ENCODE data around the gene CPSF2.

Gene CPSF2

DNA sequence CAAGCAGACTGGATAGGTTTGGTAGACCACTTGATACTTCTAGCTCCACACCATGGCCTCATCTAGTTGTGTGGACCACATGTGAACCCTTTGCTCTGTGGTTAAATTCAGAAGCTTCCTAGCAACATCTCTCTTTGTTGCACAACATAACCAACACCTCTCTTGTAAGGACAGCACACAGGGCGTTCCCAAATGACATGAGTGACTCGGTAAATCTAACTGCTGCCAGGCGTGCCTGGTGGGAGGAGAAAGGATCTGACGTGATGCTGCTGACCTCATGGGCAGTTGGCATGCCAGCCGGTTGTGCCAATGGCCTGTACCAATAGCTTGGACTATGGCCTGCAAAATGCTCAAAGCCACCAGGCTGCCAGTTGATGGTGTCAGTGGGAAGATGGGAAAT, 93.8 kb downstream of the CPSF2 start:
- Histone ChIP-seq H3K4me2 (no peak overlapping the region), H3K4me1 (ENCODE audit: low read depth, poor library complexity, severe bottlenecking) (no peaks in the 10 kb centered on the region), H3K36me3 (ENCODE audit: insufficient read depth) (no peaks in the 10 kb centered on the region), H3K4me3 (IDR thresholded peaks at IDR 0.05; ENCODE audit: insufficient read depth, low read depth, low read length) (no peak overlapping the region), H2AFZ (ENCODE audit: low read depth) (no peak overlapping the region), H4K20me1 (ENCODE audit: insufficient read depth) (no peaks in the 10 kb centered on the region), H3K27me3 (ENCODE audit: insufficient read depth, low read depth) (no peaks in the 10 kb centered on the region), H3K9ac (no peak overlapping the region), H3K79me2 (ENCODE audit: insufficient read depth, low read depth) (no peaks in the 10 kb centered on the region), H3K27ac (no peak overlapping the region)
- TF ChIP-seq, protein P1, sequence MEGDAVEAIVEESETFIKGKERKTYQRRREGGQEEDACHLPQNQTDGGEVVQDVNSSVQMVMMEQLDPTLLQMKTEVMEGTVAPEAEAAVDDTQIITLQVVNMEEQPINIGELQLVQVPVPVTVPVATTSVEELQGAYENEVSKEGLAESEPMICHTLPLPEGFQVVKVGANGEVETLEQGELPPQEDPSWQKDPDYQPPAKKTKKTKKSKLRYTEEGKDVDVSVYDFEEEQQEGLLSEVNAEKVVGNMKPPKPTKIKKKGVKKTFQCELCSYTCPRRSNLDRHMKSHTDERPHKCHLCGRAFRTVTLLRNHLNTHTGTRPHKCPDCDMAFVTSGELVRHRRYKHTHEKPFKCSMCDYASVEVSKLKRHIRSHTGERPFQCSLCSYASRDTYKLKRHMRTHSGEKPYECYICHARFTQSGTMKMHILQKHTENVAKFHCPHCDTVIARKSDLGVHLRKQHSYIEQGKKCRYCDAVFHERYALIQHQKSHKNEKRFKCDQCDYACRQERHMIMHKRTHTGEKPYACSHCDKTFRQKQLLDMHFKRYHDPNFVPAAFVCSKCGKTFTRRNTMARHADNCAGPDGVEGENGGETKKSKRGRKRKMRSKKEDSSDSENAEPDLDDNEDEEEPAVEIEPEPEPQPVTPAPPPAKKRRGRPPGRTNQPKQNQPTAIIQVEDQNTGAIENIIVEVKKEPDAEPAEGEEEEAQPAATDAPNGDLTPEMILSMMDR (conservative IDR thresholded peaks at IDR 0.05; ENCODE audit: low read depth, low read length) = no peak

DNA sequence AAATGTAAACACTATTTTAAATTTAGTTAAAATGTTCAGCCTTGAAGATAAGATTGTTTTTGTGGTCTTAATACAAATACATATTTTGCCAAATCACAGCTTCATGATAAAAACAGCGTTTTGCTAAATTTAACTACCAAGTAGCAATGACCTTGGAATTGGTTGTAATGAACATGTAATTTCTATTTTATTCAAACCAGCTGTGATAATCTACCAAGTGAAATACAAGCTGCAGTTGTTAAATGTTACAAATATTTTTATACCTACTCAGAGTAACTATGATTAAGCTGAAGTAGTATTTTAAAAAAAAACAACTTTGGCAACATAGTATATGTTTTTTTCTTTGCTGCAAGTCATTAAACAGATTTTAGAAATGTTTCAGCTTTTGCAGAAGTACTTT, 96.2 kb downstream of the CPSF2 start:
- Histone ChIP-seq H3K9ac (no peak overlapping the region), H2AFZ (ENCODE audit: low read depth) (no peak overlapping the region), H3K36me3 (ENCODE audit: insufficient read depth) (no peaks in the 10 kb centered on the region), H3K79me2 (ENCODE audit: insufficient read depth, low read depth) (no peaks in the 10 kb centered on the region), H4K20me1 (ENCODE audit: insufficient read depth) (no peaks in the 10 kb centered on the region), H3K4me3 (IDR thresholded peaks at IDR 0.05; ENCODE audit: insufficient read depth, low read depth, low read length) (no peak overlapping the region), H3K4me2 (no peak overlapping the region), H3K27me3 (ENCODE audit: insufficient read depth, low read depth) (no peaks in the 10 kb centered on the region), H3K4me1 (ENCODE audit: low read depth, poor library complexity, severe bottlenecking) (no peaks in the 10 kb centered on the region), H3K27ac (no peak overlapping the region)
- TF ChIP-seq, protein P1 (conservative IDR thresholded peaks at IDR 0.05; ENCODE audit: low read depth, low read length) = no peak
